ENCODE data around the gene DECR2. TPM values are rescaled to one million over a fixed set of nuclear protein-coding genes. Genes with fewer than 3 reads are reported as not detected.

The DECR2 gene
- total and polyA plus RNA-seq, 2 of the 13 experiments (the other 11 are each of a cell fraction or from before 2014, with no cell fraction given) = 36.3 to 44.6 TPM

DNA sequence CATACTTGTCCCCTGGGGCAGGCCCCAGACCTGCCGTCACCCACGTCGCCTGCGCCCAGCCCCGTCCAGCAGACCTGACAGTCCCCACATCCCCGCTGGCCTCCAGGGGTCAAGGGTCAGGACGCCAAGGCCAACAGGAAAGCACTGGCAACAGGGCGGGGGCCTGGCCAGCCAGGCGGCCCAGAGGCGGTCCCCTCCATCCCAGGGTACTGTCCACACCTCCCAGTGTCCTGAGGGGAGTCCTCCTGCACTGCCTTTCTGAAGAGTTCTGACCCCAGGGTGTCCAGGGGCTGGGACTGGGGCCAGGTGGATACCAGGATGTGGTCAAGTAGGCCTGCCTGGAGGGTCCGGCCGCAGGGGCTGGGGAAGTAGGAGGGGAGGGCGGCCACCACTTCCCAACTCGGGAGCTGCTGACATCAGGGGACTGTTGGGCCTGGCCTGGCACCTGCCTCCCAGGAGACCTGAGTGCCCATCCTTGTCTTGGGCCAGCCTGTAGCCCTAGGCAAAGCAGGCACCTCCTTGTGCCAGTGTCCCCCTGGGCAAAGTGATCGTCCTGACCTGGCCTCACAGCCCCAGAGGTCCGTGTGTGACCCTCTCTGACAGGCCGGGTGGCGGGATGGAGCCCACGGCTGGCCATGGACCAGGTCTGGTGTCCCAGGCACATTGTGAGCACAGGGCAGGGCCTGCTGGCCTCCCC, 42.5 kb upstream of the DECR2 start (continued):
- TF ChIP-seq, protein P1, sequence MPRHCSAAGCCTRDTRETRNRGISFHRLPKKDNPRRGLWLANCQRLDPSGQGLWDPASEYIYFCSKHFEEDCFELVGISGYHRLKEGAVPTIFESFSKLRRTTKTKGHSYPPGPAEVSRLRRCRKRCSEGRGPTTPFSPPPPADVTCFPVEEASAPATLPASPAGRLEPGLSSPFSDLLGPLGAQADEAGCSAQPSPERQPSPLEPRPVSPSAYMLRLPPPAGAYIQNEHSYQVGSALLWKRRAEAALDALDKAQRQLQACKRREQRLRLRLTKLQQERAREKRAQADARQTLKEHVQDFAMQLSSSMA (CRISPR knock-in tag; IDR thresholded peaks at IDR 0.05) = 0 out of 2 replicates have a peak, but pooled peaks have one; percentile 38
- TF ChIP-seq, protein P2, sequence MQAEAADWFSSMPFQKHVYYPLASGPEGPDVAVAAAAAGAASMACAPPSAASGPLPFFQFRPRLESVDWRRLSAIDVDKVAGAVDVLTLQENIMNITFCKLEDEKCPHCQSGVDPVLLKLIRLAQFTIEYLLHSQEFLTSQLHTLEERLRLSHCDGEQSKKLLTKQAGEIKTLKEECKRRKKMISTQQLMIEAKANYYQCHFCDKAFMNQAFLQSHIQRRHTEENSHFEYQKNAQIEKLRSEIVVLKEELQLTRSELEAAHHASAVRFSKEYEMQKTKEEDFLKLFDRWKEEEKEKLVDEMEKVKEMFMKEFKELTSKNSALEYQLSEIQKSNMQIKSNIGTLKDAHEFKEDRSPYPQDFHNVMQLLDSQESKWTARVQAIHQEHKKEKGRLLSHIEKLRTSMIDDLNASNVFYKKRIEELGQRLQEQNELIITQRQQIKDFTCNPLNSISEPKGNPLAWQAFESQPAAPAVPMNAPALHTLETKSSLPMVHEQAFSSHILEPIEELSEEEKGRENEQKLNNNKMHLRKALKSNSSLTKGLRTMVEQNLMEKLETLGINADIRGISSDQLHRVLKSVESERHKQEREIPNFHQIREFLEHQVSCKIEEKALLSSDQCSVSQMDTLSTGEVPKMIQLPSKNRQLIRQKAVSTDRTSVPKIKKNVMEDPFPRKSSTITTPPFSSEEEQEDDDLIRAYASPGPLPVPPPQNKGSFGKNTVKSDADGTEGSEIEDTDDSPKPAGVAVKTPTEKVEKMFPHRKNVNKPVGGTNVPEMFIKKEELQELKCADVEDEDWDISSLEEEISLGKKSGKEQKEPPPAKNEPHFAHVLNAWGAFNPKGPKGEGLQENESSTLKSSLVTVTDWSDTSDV (CRISPR knock-in tag; IDR thresholded peaks at IDR 0.05) = 0 out of 2 replicates have a peak, but pooled peaks have one; percentile 92
- no peak for TF ChIP-seq LCORL (IDR thresholded peaks at IDR 0.05)
- TF ChIP-seq LCORL (CRISPR knock-in tag; IDR thresholded peaks at IDR 0.05) = peak; percentile 96
- peak; percentile 58; the same call in 1 of the 2 replicates for TF ChIP-seq ZNF713 (CRISPR knock-in tag; IDR thresholded peaks at IDR 0.05)
- no peak for TF ChIP-seq EZH2 (conservative IDR thresholded peaks at IDR 0.05; ENCODE audit: low read depth, low read length)
- TF ChIP-seq, protein P3, sequence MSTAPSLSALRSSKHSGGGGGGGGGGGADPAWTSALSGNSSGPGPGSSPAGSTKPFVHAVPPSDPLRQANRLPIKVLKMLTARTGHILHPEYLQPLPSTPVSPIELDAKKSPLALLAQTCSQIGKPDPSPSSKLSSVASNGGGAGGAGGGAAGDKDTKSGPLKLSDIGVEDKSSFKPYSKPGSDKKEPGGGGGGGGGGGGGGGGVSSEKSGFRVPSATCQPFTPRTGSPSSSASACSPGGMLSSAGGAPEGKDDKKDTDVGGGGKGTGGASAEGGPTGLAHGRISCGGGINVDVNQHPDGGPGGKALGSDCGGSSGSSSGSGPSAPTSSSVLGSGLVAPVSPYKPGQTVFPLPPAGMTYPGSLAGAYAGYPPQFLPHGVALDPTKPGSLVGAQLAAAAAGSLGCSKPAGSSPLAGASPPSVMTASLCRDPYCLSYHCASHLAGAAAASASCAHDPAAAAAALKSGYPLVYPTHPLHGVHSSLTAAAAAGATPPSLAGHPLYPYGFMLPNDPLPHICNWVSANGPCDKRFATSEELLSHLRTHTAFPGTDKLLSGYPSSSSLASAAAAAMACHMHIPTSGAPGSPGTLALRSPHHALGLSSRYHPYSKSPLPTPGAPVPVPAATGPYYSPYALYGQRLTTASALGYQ (CRISPR knock-in tag; IDR thresholded peaks at IDR 0.05) = peak; percentile 42; the same call in 1 of the 2 replicates
- no peak; the same call in 1 of the 2 replicates for TF ChIP-seq ZNF747 (CRISPR knock-in tag; IDR thresholded peaks at IDR 0.05; ENCODE audit: borderline replicate concordance)
- no peak for TF ChIP-seq CAMTA2 (CRISPR knock-in tag; IDR thresholded peaks at IDR 0.05; ENCODE audit: borderline replicate concordance)
- TF ChIP-seq, protein P4, sequence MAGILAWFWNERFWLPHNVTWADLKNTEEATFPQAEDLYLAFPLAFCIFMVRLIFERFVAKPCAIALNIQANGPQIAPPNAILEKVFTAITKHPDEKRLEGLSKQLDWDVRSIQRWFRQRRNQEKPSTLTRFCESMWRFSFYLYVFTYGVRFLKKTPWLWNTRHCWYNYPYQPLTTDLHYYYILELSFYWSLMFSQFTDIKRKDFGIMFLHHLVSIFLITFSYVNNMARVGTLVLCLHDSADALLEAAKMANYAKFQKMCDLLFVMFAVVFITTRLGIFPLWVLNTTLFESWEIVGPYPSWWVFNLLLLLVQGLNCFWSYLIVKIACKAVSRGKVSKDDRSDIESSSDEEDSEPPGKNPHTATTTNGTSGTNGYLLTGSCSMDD (CRISPR knock-in tag; IDR thresholded peaks at IDR 0.05) = no peak
- no peak for TF ChIP-seq RBM39 (IDR thresholded peaks at IDR 0.05; ENCODE audit: low read depth, low read length, poor library complexity, severe bottlenecking)
- TF ChIP-seq, protein P5, sequence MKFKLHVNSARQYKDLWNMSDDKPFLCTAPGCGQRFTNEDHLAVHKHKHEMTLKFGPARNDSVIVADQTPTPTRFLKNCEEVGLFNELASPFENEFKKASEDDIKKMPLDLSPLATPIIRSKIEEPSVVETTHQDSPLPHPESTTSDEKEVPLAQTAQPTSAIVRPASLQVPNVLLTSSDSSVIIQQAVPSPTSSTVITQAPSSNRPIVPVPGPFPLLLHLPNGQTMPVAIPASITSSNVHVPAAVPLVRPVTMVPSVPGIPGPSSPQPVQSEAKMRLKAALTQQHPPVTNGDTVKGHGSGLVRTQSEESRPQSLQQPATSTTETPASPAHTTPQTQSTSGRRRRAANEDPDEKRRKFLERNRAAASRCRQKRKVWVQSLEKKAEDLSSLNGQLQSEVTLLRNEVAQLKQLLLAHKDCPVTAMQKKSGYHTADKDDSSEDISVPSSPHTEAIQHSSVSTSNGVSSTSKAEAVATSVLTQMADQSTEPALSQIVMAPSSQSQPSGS (CRISPR knock-in tag; IDR thresholded peaks at IDR 0.05) = peak; percentile 48; the same call in 1 of the 2 replicates
- no peak for TF ChIP-seq MAF1 (CRISPR knock-in tag; IDR thresholded peaks at IDR 0.05; ENCODE audit: borderline replicate concordance)
- peak; percentile 80; the same call in 1 of the 2 replicates for TF ChIP-seq ZNF331 (CRISPR knock-in tag; IDR thresholded peaks at IDR 0.05)
- TF ChIP-seq, protein P6, sequence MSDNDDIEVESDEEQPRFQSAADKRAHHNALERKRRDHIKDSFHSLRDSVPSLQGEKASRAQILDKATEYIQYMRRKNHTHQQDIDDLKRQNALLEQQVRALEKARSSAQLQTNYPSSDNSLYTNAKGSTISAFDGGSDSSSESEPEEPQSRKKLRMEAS (IDR thresholded peaks at IDR 0.05) = peak; percentile 64; the same call in 1 of the 2 replicates
- TF ChIP-seq NCOA1 (CRISPR knock-in tag; IDR thresholded peaks at IDR 0.05) = no peak
- 0 out of 2 replicates have a peak, but pooled peaks have one; percentile 27 for TF ChIP-seq GZF1 (CRISPR knock-in tag; IDR thresholded peaks at IDR 0.05)
- TF ChIP-seq NR2F6 (IDR thresholded peaks at IDR 0.05) = peak; percentile 98
- peak; percentile 100 for TF ChIP-seq NR2F6 (CRISPR knock-in tag; IDR thresholded peaks at IDR 0.05)
- no peak for TF ChIP-seq HHEX (CRISPR knock-in tag; IDR thresholded peaks at IDR 0.05)
- no peak for TF ChIP-seq ZNF260 (CRISPR knock-in tag; IDR thresholded peaks at IDR 0.05; ENCODE audit: borderline replicate concordance, low read depth)

All from HepG2 (cell line).